IPS DF 4.7 (cell line): ENCODE data around the gene BCL6B.

Experiments used
- DNase-seq: peaks from one replicate; pipeline ENCODE4 v3.0.0-alpha.2; 2013; ENCODE audit warnings: low spot score; ENCODE audit errors: extremely low read depth

BCL6B gene

GRCh38 chr17:7007143-7007542 lies 15.7 kb upstream of the BCL6B start:
- DNase-seq: no peak

DNA sequence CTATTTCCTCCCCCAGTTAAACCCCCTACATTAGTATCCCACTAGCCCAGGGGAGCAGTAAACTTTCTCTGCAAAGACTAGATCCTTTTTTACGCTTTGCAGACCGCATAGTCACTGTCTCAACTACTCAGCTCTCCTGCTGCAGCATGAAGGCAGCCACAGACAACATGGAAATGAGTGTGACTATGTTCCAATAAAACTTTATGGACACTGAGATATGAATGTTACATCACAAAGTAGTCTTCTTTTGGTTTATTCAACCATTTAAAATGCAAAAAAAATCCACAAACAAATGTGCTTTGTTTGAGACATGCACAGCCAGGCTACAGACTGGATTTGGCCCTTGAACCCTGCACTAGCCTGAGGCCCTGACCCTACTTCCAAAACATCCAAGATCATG lies 12.3 kb upstream of the BCL6B start:
- no peak for DNase-seq

DNA sequence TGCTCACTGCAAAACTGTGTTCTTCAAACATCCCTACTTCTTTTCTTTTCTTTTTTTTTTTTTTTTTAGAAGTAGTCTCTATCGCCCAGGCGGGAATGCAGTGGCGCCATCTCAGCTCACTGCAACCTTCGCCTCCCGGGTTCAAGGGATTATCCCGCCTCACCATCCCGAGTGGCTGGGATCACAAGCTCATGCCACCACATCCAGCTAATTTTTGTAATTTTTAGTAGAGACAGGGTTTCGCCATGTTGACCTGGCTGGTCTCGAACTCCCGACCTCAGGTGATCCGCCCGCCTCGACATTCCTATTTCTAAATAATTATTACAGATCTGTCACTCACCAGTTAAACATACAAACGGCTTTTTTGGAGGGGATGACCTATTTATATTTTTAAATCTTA lies 11.4 kb upstream of the BCL6B start:
- no peak for DNase-seq

DNA sequence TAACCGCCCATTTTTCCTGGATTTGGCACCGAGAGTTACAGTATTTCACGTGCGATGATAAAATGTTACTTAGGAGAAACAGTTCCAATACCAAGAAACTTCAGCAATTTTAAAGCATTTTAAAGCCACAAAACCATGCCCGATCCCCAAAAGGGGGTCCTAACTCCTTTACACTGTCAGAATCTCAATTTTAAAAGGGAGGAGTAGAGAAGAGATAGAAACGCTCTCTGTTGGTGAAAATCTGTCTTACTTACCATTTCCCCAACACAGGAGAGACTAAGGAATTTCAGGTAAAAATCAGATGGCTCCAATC lies 11.0 kb upstream of the BCL6B start:
- no peak for DNase-seq

GRCh38 chr17:7014261-7014994 lies 8.4 kb upstream of the BCL6B start:
- DNase-seq: no peak

DNA sequence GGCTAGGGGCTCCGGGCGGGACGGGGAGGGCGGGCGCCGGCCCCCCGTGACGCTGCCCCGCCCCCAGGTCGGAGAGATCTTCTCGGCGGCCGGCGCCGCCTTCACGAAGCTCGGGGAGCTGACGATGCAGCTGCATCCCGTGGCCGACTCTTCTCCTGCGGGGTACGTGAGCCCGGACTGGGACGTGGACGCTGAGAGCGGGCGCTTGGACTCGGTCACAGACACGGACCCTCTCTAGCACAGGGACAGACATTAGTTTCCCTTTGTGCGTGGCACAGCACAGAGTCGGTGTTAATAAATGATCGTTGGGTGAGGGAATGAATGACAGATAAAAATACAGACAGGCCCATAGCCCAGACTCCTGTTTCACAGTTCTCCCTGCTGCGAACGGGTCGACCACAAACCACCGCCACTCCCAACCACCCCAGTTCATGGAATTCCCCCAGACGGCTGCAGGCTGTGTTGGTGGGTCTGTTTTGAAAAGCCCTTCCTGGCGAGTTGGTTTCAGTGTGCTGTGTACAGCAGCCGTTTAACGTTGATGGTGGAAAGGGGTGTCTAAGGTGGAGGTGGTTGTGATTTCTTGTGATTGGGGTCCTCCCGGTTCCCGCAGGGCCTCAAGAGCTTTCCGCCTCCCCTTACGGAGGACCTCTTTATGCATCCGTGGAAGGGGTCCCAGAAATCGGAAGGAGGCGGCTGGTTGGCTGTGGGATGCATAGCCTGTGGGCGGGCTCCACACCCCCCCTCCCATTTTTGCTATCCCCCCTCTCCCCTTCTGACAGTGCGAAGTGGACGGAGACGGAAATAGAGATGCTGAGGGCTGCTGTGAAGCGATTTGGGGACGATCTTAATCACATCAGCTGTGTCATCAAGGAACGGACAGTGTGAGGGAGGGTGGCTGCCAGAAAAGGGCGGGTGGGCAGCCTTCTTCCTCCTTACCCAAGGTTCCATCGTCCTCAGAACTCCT lies 7.6 kb upstream of the BCL6B start:
- no peak for DNase-seq

DNA sequence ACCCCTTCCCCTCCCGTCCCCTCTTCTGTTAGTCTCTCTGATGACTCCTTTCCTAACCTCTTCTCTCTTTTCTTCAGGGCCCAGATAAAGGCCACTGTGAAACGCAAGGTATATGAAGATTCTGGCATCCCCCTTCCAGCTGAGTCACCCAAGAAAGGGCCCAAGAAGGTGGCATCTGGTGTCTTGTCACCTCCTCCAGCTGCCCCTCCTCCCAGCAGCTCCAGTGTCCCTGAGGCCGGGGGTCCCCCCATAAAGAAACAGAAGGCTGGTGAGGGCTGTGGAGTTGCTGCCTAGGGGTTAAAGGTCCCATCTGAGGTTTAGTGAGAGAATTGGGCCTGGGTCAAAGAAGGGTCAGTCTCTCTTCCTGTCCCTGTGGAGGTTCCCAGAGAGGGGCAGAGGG lies 6.4 kb upstream of the BCL6B start:
- DNase-seq: no peak

DNA sequence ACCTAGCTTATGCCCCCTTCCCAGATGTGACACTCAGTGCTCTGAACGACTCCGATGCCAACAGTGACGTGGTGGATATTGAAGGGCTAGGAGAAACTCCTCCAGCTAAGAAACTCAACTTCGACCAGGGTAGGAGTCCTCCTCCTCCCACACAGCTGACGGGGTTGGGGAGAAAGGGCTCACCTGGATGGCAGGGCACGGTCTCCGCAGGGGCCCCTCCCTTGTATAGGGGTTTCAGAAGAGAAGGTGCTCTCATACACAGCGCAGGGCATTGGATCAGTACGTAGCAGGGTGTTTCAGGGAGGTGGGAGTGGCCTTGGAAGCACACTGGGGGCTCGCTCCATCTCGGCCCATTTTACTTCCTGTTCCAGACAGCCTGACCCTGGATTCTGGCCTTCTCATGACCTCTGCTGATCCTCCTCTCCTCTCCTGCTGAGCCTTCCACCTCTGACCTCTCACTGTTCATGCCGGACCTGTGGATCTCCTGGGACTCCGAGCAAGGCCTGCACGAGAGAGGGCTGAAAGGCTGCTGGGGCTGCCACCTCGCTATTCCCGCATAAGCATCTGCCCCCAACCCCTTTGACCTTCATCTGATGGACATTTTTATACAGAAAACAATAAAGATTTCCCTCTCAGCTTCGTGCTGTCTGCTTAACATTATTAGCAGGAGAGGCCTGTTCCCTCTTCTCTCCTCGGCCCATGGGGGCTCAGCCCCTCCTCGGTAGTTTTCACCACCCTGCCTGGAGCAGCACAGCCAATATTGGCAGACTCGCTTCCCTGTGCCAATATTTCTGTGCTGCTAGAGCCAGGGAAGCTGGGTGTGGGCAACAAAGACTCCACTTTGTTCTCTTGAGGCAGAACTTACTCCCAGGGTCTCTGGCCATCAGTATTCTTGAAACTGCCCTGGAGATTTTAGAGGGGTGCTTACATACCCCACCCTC lies 5.7 kb upstream of the BCL6B start:
- DNase-seq: no peak

DNA sequence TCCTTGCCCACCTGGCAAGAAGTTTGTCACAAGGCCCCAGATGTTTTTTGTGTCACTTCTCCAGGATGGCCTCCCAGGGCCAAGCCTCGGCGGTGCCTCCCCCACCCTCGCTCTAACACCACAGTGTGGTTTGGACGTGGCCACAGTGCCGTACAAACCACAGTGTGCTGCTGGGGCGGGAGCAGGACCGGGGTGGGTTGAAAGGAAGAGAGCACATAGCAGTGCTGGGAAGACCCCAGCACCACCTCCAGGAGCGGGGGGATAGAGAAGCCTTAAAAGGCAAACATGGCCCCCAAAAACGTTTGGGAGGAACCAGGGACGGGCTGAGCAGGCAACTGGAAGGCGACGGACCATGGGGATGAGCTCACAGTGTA lies 5.0 kb upstream of the BCL6B start:
- no peak for DNase-seq

- no peak for DNase-seq
These were observed 4.4 kb upstream of the BCL6B start for GRCh38 chr17:7018331-7018964.

DNA sequence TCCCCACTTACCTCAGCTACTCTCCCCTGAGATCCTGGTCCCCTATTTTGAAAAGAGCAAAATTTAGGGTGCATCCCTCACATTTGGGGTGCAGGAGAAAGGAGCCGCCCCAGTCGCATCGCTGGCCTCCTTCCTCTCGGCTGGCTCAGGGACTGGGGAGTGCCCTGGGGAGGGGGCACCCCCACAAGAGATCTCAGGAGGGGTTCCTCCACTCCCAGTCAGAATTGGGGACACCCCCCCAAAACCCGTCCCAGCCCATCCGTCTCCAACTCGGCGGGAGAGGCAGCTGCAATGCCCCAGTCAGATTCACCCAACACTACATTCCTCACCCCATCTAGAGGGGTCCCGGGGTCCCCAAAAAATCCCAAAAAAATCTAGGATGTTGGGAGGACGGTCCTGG lies 3.5 kb upstream of the BCL6B start:
- DNase-seq: no peak

- no peak for DNase-seq
These were observed 2.9 kb upstream of the BCL6B start for GRCh38 chr17:7019839-7020519.

GRCh38 chr17:7020894-7021664 lies 1.8 kb upstream of the BCL6B start:
- DNase-seq: no peak

- DNase-seq: no peak
These were observed 664 bp upstream of the BCL6B start for GRCh38 chr17:7021993-7022778.

DNA sequence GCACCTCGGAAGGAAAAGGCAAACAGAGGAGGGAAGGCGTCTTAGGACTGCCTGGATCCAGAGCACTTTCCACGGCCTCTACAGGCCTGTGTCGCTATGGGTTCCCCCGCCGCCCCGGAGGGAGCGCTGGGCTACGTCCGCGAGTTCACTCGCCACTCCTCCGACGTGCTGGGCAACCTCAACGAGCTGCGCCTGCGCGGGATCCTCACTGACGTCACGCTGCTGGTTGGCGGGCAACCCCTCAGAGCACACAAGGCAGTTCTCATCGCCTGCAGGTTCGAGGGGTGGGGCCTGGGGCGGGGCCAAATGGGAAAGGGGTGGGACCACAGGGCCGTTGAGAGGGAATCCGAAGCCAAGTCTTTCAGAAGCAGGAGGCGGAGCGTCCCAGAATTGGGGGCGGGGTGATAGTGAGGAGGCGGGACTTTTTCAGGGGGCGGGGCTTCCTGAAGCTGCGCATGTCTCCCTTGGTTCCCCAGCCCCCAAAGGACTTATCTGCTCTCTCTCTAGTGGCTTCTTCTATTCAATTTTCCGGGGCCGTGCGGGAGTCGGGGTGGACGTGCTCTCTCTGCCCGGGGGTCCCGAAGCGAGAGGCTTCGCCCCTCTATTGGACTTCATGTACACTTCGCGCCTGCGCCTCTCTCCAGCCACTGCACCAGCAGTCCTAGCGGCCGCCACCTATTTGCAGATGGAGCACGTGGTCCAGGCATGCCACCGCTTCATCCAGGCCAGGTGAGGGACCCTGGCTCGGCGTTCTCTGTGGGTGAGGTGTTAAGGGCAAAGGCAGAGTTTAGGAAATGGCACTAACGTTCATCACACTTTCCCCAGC lies 939 bp downstream of the BCL6B start:
- DNase-seq: peak; percentile 89

GRCh38 chr17:7024402-7024785 lies 1.5 kb downstream of the BCL6B start:
- DNase-seq: no peak

GRCh38 chr17:7025245-7025644 lies 2.4 kb downstream of the BCL6B start:
- no peak for DNase-seq

DNA sequence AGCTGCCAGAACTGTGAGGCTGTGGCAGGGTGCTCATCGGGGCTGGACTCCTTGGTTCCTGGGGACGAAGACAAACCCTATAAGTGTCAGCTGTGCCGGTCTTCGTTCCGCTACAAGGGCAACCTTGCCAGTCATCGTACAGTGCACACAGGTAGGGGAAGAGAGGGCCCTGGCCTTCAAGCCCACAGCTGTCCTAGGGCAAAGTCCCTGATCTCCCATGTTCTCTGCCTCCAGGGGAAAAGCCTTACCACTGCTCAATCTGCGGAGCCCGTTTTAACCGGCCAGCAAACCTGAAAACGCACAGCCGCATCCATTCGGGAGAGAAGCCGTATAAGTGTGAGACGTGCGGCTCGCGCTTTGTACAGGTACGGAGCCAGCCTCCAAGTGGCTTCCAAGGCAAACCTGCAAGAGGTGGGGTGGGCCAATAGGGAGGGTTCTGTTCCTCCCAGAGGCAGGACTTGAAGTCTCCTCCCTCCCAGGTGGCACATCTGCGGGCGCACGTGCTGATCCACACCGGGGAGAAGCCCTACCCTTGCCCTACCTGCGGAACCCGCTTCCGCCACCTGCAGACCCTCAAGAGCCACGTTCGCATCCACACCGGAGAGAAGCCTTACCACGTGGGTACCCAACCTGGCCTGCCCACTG lies 3.7 kb downstream of the BCL6B start:
- no peak for DNase-seq
